NCI-H1436 (cell line): ENCODE results near the gene ACBD6.
A peak's percentile ranks its signal among the peaks of the same experiment; 100 is the strongest.

Experiments
- DNase-seq: peaks from one replicate; lab custom pipeline; 2025; lab: John Stamatoyannopoulos, UW

Gene ACBD6

GRCh38 chr1:180369061-180369460, 133.3 kb downstream of the ACBD6 start:
- DNase-seq, result no peak

- DNase-seq, result no peak
Measured at GRCh38 chr1:180366371-180367068, 135.9 kb downstream of the ACBD6 start.

GRCh38 chr1:180365039-180365438, 137.3 kb downstream of the ACBD6 start:
- DNase-seq, result no peak

GRCh38 chr1:180363246-180363995, 139.0 kb downstream of the ACBD6 start:
- no peak for DNase-seq

- DNase-seq, result no peak
Measured at GRCh38 chr1:180360333-180361075, 141.9 kb downstream of the ACBD6 start.

GRCh38 chr1:180358649-180359048, 143.7 kb downstream of the ACBD6 start:
- DNase-seq, result peak; percentile 9

- DNase-seq, result no peak
Measured at GRCh38 chr1:180353945-180354344, 148.4 kb downstream of the ACBD6 start.

GRCh38 chr1:180352588-180352987, 149.8 kb downstream of the ACBD6 start:
- no peak for DNase-seq

GRCh38 chr1:180352021-180352420, 150.4 kb downstream of the ACBD6 start:
- DNase-seq, result no peak

GRCh38 chr1:180345148-180345547, 157.2 kb downstream of the ACBD6 start:
- no peak for DNase-seq

- peak; percentile 69 for DNase-seq
Measured at GRCh38 chr1:180343921-180344769, 158.2 kb downstream of the ACBD6 start.

GRCh38 chr1:180327089-180327488, 175.3 kb downstream of the ACBD6 start:
- DNase-seq, result no peak

GRCh38 chr1:180312926-180313325, 189.5 kb downstream of the ACBD6 start:
- no peak for DNase-seq

GRCh38 chr1:180311011-180311730, 191.2 kb downstream of the ACBD6 start:
- no peak for DNase-seq

- no peak for DNase-seq
Measured at GRCh38 chr1:180310095-180310494, 192.3 kb downstream of the ACBD6 start.

- no peak for DNase-seq
Measured at GRCh38 chr1:180309338-180309737, 193.0 kb downstream of the ACBD6 start.

- no peak for DNase-seq
Measured at GRCh38 chr1:180301135-180301742, 201.1 kb downstream of the ACBD6 start.

GRCh38 chr1:180299479-180300221, 202.7 kb downstream of the ACBD6 start:
- DNase-seq, result peak; percentile 41

GRCh38 chr1:180295999-180296398, 206.4 kb downstream of the ACBD6 start:
- DNase-seq, result no peak

GRCh38 chr1:180294711-180295110, 207.7 kb downstream of the ACBD6 start:
- no peak for DNase-seq
